ENCODE measurements around the gene MGLL.

- no peak for TF ChIP-seq CTCF (IDR thresholded peaks at IDR 0.05)
- TF ChIP-seq POLR2A (IDR thresholded peaks at IDR 0.05), result no peak
Measured at GRCh38 chr3:127747066-127747465, 75.2 kb downstream of the MGLL start.
